ENCODE data around the gene TAF11L6. TPM values are rescaled to one million over a fixed set of nuclear protein-coding genes. Genes with fewer than 3 reads are reported as not detected.
"Not testable (repeated sequence)": the region's sequence is repeated elsewhere in the genome, so short reads cannot be mapped to it uniquely, and the experiment has no call there.

TAF11L6 gene
- not detected for total RNA-seq

DNA sequence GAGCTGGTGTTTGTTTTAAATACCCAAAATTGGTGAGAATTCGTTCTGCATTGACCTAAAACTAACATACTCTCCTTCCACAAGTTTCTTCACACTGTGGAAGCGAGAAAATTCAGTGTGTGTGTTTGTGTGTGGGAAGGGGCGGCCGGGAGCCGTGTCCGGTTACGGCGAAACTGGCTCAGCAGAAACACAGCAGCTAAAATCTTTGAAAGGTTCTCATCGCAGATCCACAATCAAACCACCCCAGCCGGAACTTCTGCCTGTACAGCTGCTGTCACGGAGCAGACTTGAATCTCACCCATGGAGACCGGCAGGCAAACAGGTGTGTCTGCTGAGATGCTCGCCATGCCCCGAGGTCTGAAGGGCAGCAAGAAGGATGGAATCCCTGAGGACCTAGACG is at the start of gene TAF11L6:
Gene TAF11L6, plus strand, starts transcription at position 301 of the 400 bp plus-strand sequence.
- not testable (repeated sequence) for DNase-seq

DNA sequence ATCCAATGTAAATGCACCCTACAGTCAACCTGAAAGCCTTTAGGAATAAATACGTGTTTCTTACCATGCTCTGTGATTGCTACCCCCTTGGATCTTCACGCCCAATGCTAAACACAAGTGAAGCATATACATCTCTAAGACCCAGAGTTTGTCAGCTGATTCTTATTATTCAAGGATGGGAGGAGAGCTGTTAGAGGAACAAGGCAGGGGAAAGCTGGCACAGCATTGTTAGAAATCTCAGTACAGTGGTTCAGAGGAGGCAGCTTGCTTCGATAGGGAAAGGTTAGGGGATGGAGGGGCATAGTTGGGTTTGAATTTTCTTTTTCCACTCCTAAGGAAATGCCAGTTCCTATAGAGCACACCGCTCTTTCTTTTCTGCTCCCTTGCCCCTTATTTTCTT is 47.1 kb upstream of the TAF11L6 start:
- DNase-seq: no peak

DNA sequence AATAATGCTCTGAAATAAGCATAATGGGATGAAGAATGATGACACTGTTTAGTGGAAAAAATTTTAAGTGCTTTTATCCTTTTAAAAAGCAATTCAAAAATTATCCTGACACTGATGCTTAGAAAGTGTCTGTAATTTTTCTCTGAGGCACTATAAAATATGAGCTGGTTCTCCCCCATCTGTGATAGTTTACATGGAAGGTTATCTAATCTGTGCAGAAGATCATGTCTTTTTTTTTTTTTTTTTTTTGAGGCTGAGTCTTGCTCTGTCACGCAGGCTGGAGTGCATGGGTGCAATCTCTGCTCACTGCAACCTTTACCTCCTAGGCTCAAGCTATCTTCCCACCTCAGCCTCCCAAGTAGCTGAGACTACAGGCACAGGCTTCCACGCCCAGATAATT is 45.7 kb upstream of the TAF11L6 start:
- DNase-seq: no peak

GRCh38 chr5:17486464-17487173 is 41.9 kb upstream of the TAF11L6 start:
- not testable (repeated sequence) for DNase-seq

DNA sequence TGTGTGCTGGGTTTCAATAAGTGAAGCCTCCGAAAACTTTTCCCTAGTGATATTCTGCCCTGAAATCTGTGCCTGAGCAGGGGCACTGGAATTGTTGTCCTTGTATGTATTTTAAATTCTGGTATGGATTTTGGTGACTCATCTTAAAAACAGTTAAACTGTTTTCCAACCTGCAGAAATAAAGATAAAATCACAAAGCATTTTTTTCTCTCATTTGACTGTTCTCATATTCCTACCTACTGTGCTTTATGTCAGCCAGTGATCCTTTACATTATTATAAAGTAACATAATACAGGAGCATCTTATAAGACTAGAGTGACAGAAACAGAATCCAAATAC is 41.3 kb upstream of the TAF11L6 start:
- no peak for DNase-seq

DNA sequence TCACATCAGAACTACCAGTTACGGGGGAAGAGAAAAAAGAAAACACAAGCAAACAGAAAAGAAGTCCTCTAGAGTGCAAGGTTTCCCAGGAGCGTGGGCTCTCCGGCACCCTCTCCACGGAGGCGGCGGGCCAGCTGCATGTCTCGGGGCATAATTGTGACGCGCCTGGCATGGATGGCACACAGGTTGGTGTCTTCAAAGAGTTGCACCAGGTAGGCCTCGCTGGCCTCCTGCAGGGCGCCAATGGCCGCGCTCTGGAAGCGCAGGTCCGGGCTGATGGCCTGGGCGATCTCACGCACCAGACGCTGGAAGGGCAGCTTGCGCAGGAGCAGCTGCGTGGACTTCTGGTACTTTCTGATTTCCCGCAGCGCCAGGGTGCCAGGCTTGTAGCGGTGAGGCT is 37.2 kb upstream of the TAF11L6 start:
- not testable (repeated sequence) for DNase-seq

DNA sequence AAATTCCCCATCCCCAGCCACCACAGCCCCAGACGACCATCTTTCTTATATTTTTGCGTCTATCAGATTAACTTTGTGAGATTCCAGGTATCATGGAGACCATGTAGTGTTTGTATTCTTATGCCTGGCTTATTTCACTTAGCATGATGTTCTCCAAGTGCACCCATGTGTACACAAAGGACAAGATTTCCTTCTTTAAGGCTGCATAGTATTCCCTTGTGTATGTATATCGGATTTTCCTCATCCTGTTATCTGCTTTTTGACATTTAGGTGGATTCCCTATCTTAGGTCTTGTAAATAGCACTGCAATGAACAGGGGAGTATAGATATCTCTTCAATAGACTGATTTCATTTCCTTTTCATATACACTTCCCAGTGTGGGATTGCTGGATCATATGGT is 35.7 kb upstream of the TAF11L6 start:
- DNase-seq: no peak

DNA sequence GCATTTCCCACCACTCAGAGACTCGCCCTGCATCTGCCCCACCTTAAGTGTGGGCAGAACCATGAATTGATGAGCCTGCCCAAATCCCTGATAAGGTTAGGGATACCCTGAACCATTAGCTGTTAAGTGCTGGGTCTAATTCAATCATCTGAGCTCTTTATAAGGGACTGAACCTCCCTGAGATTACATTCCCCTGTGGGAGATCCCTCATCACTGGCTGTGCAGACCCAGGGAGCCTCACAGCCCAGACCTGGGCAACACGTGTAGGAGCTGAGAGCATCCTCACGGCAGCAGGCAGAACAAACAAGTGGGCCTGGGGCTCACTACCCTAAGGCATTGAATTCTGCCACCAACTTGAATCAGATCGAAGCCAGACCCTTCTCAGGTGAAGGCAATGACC is 31.0 kb upstream of the TAF11L6 start:
- DNase-seq: no peak

DNA sequence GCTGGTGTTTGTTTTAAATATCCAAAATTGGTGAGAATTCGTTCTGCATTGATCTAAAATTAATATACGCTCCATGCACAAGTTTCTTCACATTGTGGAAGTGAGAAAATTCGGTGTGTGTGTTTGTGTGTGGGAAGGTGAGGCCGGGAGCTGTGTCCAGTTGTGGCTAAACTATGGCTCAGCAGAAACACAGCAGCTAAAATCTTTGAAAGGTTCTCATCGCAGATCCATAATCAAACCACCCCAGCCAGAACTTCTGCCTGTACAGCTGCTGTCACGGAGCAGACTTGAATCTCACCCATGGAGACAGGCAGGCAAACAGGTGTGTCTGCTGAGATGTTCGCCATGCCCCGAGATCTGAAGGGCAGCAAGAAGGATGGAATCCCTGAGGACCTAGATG is 30.5 kb upstream of the TAF11L6 start, which contains the start of gene TAF11L2:
Gene TAF11L2, plus strand, starts transcription at position 301 of the 400 bp plus-strand sequence.
- not testable (repeated sequence) for DNase-seq

DNA sequence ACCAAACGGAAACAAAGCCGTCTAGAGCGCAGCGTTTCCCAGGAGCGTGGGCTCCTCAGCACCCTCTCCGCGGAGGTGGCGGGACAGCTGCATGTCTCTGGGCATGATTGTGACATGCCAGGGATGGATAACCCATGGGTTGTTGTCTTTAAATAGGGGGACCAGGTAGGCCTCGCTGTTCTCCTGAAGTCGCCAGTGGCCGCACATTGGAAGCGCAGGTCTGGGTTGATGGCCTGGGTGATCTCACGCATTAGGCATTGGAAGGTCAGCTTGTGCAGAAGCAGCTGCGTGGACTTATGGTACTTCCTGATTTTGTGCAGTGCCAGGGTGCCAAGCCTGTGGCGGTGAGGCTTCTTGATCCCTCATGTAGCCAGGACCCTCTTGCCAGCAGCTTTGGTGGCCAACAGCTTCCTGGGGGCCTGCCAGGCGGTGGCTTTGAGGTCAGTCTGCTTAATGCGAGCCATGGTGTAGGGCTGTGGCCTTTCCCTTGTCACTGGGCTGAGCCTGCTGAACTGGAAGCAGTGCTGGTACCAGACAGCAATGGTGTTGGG is 16.6 kb upstream of the TAF11L6 start:
- no peak for DNase-seq

DNA sequence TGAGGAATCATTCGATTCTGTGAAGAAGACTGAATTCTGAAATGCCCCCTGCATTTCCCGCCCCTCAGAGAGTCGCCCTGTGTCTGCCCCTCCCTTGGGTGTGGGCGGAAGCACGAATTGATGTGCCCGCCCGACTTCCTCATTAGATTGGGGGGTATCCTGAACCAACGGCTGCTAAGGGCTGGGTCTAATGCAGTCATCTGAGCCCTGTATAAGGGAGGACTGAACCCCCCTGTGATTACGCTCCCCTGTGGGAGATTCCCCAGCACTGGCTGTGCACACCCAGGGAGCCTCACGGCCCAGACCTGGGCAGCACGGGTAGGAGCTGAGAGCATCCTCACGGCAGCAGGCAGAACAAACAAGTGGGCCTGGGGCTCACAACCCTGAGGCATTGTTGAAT is 10.9 kb upstream of the TAF11L6 start:
- not testable (repeated sequence) for DNase-seq

- DNase-seq: not testable (repeated sequence)
These were observed 10.4 kb upstream of the TAF11L6 start, which contains the start of gene TAF11L3 for GRCh38 chr5:17518067-17518466. TAF11L3 (plus strand) TSS chr5:17518367.

- not testable (repeated sequence) for DNase-seq
These were observed 9.0 kb upstream of the TAF11L6 start for GRCh38 chr5:17519508-17519907.

DNA sequence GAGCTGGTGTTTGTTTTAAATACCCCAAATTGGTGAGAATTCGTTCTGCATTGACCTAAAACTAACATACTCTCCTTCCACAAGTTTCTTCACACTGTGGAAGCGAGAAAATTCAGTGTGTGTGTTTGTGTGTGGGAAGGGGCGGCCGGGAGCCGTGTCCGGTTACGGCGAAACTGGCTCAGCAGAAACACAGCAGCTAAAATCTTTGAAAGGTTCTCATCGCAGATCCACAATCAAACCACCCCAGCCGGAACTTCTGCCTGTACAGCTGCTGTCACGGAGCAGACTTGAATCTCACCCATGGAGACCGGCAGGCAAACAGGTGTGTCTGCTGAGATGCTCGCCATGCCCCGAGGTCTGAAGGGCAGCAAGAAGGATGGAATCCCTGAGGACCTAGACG is 7.0 kb upstream of the TAF11L6 start, which contains the start of gene TAF11L4:
Gene TAF11L4, plus strand, starts transcription at position 301 of the 400 bp plus-strand sequence.
- DNase-seq: not testable (repeated sequence)

DNA sequence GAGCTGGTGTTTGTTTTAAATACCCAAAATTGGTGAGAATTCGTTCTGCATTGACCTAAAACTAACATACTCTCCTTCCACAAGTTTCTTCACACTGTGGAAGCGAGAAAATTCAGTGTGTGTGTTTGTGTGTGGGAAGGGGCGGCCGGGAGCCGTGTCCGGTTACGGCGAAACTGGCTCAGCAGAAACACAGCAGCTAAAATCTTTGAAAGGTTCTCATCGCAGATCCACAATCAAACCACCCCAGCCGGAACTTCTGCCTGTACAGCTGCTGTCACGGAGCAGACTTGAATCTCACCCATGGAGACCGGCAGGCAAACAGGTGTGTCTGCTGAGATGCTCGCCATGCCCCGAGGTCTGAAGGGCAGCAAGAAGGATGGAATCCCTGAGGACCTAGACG is 3.5 kb upstream of the TAF11L6 start, which contains the start of gene TAF11L5:
Gene TAF11L5, plus strand, starts transcription at position 301 of the 400 bp plus-strand sequence.
- not testable (repeated sequence) for DNase-seq

DNA sequence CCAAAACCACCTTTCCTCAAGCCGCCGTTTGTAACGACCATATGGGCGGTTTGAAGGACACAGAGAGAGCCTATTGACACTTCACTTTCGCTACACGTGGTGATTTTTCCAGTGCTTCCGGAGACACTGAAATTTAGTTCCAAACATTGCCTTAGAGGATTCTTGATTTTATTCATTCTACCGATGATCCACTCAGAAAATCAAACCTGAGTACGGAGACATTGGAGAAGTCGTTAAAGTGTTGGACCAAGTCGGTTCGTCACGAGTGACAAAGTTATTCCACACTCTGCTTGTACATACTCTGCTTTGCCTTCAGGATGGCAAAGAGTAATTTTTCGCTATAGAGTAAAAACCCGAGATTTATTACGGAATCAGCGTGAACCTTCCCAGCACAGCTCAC is 2.0 kb upstream of the TAF11L6 start:
- DNase-seq: not testable (repeated sequence)

Small RNA genes within 50 kb of the gene (small RNA-seq; reads per million reads assigned to genes)
- not detected for gene AC106774.3 (ENCODE audit: low replicate concordance)

Other genes starting within 250 kb of the TAF11L6 start
- not detected for gene TAF11L2, start 30.4 kb upstream of the TAF11L6 start, total RNA-seq
- gene TAF11L3, start 10.3 kb upstream of the TAF11L6 start, total RNA-seq: not detected
- not detected for gene TAF11L4, start 6.9 kb upstream of the TAF11L6 start, total RNA-seq
- gene TAF11L5, start 3.4 kb upstream of the TAF11L6 start, total RNA-seq: not detected
- gene TAF11L7, start 57.1 kb downstream of the TAF11L6 start, total RNA-seq: not detected
- gene TAF11L8, start 62.3 kb downstream of the TAF11L6 start, total RNA-seq: not detected
- not detected for gene TAF11L9, start 65.7 kb downstream of the TAF11L6 start, total RNA-seq
- gene TAF11L10, start 69.2 kb downstream of the TAF11L6 start, total RNA-seq: not detected
- gene TAF11L11, start 75.5 kb downstream of the TAF11L6 start, total RNA-seq: not detected
- gene TAF11L12, start 81.7 kb downstream of the TAF11L6 start, total RNA-seq: not detected
- not detected for gene TAF11L13, start 103.4 kb downstream of the TAF11L6 start, total RNA-seq
- not detected for gene TAF11L14, start 105.8 kb downstream of the TAF11L6 start, total RNA-seq